C4-2B (cell line): ENCODE measurements around the gene PNPLA4.

Experiments
- ZFX ChIP-seq: fragments of 450-650 bp; IDR thresholded peaks from 2 replicates; pipeline ENCODE4 v1.6.1; 2017
- TF ChIP-seq, protein P1 (sequence below): fragments of 450-650 bp; conservative IDR thresholded peaks from 2 replicates; pipeline ENCODE4 v1.5.1; 2017; ENCODE audit warnings: mild to moderate bottlenecking

DNA sequence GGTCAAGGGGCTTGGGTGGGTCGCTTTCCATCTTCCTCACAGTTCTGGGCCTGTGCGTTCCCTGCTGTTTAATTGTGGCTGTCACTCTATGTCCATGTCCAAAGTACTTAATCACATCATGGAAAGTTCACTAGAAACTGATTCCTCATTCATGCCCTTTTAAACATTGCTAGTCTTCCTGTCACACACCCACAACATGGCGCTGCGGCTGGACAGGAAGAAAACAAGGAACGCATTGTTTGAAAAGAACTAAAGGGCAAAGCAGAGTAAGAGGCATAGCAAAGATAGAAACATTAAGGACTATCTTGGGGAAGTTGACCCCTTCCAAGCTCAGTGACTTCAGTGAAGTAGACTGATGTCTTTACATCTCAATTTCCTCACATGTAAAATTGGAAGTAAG, 18.4 kb downstream of the PNPLA4 start:
- TF ChIP-seq, protein P1, sequence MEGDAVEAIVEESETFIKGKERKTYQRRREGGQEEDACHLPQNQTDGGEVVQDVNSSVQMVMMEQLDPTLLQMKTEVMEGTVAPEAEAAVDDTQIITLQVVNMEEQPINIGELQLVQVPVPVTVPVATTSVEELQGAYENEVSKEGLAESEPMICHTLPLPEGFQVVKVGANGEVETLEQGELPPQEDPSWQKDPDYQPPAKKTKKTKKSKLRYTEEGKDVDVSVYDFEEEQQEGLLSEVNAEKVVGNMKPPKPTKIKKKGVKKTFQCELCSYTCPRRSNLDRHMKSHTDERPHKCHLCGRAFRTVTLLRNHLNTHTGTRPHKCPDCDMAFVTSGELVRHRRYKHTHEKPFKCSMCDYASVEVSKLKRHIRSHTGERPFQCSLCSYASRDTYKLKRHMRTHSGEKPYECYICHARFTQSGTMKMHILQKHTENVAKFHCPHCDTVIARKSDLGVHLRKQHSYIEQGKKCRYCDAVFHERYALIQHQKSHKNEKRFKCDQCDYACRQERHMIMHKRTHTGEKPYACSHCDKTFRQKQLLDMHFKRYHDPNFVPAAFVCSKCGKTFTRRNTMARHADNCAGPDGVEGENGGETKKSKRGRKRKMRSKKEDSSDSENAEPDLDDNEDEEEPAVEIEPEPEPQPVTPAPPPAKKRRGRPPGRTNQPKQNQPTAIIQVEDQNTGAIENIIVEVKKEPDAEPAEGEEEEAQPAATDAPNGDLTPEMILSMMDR = no peak
- TF ChIP-seq ZFX = no peak
